Endothelial cell of umbilical vein (primary cell): ENCODE data around the gene XXYLT1.
"Not testable (repeated sequence)": the region's sequence is repeated elsewhere in the genome, so short reads cannot be mapped to it uniquely, and the experiment has no call there.

ENCODE experiments used
- CTCF ChIP-seq, 2 donors: IDR thresholded peaks; 1 replicate in 1 of 2; 2 replicates in 1 of 2; pipeline ENCODE4 v1.5.1; 2011; ENCODE audit warnings: low read length in 2 of 2, mild to moderate bottlenecking in 2 of 2, moderate library complexity in 2 of 2, control low read depth in 1 of 2, inconsistent platforms in 1 of 2, low read depth in 1 of 2; ENCODE audit not compliant: insufficient read depth in 1 of 2; ENCODE audit errors: extremely low read depth in 1 of 2
- EZH2 ChIP-seq: IDR thresholded peaks from 2 replicates; pipeline ENCODE4 v1.6.1; 2012; ENCODE audit warnings: borderline replicate concordance, low read depth, mild to moderate bottlenecking, moderate library complexity, low read length, inconsistent platforms; ENCODE audit not compliant: severe bottlenecking

GRCh38 chr3:195050296-195050695 is 220.7 kb downstream of the XXYLT1 start:
- TF ChIP-seq CTCF (IDR thresholded peaks at IDR 0.05; ENCODE audit: extremely low read depth in 1 of 2, insufficient read depth in 1 of 2, low read depth in 1 of 2, low read length in 2 of 2); EZH2: not testable (repeated sequence)
